Measurements from ENCODE around the gene C10orf71.

The C10orf71 gene

DNA sequence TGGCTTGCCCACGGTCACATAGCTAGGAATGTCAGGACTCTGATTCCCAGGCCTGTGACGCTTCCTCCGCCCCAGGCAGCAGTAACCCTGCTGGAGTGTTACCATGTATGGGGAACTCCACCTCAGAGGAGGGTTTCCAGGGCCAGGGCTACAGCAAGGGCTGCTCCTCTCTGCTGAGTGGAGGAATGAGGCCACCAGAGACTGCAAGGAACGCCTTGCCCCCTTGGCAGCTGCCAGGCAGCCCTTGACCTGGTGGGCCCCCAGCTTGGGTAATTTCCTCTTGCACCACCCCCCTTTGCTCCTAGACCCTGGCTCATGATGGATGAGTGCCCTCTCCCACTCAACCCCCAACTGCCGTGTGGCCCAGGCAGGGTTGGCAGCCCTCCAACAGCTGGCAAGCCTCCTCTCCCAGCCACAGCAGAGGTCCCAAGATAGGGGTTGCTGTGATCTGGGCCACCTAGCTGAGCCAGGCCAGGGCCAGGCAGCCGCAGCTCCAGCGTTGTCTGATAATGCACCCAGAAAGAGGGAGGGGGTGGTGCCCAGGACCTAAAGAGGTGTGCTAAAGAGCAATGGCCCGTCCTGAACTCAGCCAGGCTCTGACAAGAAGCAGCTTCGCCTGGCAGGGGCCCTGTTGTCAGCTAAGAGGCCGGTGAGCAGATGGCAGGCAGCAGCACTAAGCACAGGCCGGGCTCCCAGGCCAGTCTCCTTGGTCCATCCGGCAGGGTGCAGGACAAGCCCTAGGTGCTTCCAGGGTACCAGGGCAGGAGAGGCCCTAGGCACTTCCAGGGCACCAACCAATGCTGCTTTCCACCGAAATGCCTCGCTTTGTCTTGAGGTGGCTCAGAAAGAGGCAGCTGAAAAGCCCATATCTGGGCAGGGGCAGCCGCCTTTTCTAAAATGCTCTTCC is 61.6 kb downstream of the C10orf71 start:
- DNase-seq (ENCODE audit: low spot score): no peak

DNA sequence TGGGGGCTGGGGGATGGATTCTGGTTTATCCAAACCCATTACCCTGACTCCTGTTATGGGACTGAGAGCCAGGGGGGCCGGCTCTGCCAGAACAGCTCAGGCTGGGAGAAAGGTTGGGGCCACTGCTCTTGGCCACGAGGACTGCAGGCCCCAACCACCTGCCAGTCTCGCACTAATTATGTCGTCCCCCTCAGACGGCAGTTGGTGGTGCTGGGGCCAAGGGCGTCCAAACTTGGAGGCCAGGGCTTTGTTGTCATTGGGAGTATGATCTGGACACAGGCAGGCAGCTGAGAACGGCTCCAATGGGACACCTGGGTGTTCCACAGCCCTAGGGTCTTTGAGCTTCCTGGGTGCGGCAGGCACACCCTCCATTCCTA is 62.2 kb downstream of the C10orf71 start:
- DNase-seq (ENCODE audit: low spot score): no peak

DNA sequence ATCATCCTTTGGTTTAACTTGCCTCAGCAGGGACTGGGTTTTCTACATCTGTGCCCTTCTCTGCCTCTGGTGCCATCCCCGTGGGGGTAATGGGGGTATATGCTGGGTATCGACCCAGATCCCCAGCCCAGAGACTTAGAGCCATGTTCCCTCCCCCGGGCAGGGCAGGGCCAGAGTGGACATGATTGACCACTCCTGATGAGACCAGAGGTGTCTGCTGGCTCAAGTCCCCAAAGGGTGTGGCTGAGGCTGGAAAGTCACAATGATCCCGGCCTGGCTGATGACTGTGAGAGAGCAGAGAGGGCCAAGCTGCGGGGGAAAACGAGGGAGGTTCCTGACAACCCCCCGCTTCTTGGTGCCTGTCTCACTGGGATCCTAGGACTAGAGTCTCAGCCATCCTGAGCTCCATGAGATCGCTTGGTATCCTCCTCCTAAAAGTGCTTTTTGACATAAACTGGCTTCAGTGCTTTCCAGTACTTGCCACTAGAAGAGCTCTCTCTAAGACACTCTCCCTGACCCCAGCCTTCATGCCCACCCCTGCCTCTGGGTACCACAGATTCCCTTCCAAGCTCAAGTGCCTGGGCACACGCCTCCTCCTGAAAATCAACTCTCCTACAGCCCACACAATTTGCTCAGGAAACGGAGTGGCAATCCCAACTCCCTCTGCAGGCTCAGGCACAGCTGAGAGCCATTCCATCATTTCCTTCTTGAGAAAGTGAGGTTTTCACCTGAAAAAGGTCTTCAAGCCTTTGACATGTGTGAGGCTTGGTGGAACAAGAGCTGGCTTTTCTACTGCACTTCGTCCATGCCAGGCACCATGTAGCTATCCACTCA is 63.0 kb downstream of the C10orf71 start:
- DNase-seq (ENCODE audit: low spot score): no peak

DNA sequence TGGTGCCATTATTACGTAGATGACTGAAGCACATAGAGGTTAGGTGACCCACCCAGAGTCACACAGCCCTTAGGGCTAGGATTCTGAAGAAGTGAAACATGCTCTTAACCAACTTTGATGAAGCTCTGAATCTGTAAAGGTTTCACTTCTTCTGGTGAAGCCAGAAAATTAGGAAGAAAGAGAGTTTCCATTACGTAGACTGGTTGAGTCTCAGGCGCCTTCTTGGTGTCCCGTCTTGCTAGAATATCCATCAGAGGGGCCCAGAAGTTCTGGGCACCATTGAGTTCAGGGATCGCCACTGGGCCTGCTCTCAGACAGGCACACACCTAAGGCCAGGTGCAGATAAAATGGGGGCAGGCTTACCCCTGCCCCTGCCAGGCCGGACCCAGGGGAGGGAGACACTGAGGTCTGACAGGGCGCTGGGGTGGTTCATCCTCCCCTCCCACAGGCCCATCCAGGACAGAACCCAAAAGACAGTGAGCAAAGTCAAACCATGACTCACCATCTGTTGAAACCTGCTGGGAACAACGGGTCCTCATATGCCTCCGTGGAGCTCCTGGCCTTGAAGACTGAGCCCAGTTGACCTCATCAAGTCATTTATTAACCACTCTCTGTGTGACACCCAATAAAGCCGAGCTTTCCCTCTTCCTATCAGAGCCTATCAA is 63.8 kb downstream of the C10orf71 start:
- no peak for DNase-seq (ENCODE audit: low spot score)

DNA sequence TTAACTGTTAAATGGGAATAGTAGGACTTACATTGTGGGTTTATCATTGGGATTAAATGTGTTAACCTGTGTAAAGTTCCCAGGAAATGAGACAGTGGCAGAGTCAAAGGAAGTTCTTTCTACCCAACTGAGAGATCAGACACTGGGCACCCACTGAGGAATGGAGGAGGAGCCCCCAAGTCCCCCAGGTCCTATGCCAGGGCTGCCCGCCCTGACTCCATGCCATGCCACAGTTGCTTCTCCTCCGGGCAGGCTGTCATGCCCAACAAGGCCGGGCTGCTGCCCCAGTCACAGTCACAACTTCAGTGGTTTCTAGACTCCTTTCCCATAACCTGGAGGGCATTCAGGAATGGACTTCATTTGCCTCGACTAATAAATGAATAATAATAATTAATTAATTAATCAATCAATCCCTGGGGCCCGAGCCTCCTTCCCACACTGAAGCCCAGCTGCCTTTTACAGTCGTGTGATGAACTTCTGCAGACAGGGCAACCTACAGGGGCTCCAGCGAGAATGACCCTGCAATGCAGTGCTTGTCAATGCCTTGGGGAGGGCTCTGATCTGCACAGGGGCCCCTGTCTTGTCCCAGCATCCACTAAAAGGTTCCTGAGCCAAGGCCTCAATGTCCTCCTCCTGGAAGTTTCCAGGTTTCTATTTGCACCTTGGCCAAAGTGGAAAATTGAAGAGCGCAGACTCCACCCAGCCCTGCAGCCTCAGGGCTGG is 64.5 kb downstream of the C10orf71 start:
- no peak for DNase-seq (ENCODE audit: low spot score)

DNA sequence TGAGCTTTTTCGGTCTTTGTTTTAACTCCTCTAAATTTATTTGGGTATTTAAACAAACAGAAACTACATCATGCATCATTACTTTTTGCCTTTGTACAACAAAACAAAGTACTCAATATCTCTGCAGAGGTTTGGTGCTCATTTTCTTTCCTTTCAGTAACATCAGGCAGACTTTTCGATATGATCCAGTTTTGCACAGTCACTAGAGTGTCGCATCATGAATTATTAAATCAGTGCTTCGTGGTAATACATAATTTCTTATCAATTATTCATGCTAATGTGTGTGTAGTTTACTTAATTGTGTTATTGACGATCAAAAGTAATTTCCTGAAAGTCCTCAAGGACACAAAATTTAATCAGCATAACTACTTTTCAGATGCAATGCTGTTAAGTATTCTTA is 65.1 kb downstream of the C10orf71 start:
- no peak for DNase-seq (ENCODE audit: low spot score)

DNA sequence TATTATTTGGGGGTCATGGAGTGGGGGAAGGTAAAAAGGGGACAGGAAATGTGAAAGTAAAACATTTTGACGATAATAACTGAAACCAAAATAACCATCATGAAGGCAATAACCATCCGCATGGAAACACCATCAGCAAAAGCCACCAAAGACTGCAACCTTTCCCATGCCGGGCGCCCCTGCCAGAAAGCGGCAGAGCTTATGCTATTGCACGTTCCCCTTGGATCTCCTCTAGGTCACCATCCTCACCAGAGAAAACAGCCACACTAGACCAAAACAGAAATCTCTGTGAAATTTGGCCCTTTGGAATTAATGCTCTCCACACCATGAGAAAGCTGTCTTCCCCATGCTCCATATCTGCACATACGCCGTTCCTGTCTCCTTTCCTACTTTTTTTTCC is 65.8 kb downstream of the C10orf71 start:
- DNase-seq (ENCODE audit: low spot score): no peak

DNA sequence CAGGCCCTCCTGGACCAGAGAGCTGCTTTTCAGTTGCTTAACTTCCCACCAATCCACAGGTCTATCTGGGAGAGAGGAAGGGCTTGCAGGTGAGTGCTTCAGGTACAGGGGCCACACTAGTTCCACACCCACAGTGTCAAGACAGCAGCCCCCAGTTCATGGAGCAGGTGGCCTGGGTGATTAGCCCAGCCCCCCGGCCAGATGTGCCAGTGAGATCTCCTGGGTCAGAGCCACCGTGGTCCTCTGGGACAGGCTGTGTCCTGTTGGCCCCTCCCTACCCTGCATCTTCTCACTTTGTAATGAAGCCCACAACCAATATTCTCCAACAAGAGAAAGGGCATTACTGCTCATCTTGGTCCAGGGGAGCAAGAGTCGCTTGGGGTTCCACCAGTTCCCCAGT is 66.3 kb downstream of the C10orf71 start:
- no peak for DNase-seq (ENCODE audit: low spot score)

DNA sequence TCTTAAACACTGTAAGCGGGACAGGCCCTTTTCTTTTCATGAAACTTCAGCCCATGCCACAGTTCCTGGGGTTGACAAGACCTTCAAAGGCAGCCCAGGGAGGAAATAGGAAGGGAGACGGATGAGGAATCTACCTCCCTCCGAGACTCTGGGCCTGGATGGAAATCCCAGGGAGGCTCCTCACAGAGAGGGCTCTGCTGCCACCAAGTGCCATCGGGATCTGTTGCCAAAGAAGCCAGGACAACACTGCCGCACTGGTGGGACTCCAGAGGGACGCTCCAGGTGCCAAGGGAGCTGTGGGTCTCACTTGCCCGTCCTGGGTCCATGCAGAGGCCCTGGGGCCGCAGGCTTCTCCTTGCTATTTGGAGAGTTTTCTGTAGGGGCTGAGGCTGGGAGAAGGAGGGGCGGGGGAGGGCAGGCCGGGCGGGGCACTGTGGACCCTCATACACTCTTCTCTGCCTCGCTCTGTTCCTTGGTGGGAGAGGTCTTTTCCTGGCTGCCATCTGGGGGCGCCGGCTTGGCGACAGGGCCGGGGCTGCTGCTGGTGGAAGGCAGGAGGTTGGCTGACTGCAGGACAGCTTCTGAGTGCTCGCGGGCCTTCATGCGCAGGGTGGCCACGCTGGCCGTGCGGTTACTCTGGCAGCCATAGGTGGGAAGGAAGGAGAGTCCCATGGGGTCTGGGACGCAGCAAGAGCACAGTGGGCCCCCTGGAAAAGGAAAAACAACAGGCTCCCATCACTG is 66.9 kb downstream of the C10orf71 start:
- no peak for DNase-seq (ENCODE audit: low spot score)

DNA sequence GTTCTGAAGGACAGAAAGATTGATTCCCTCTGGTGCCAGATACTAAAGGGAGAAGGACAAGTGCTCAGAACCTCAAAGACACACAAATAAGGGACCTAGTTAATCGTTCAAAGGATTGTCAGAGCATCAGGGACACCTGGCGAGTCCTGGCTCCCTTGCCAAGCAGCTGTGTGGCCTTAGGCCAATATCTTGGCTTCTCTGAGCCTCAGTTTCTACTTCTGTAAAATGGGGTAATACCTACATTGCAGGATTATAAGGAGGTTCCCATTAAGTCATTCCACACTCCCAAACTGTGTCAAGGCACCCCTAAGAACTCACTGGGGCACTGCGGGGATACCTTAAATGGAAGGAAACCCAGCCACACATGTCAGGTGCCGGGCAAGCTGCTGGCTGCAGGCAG is 67.5 kb downstream of the C10orf71 start:
- no peak for DNase-seq (ENCODE audit: low spot score)

DNA sequence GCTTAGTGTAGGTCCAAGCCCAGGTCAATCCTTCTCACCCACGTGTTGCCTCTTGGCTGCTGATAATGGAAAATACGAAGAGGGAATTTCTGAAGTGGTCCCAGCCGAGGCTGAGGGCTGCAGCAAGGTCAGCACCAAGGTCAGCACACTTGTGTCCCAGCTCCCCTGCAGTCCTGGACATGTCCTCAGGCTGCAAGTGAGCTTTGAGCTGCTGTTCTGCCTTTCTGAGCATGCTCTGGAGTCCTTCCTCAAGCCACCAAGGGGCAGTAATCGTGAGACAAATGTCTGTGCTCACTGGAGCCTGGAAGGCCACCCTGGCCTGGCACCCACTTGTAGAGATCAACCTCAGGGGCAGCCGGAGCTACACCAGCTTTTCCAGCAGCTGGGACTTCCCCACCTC is 68.6 kb downstream of the C10orf71 start:
- no peak for DNase-seq (ENCODE audit: low spot score)

DNA sequence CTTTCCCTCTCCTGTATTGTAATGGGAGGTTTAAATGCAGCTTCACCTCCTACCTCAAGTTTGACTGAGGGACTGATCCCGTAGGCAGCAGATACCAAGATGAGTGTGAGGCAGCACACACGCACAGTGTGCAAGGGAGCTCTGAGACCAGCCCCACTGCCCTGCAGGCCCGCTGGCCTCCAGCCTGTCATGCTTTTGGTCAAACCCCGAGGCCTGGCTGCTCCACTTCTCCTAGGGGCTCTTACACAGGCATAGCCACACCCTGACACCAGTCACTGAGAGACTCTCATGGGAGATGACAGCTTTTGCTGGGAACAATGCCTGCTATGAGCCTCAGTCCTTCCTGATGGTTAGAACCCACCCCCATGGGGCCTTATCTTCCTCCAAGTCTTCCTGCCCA is 69.3 kb downstream of the C10orf71 start:
- DNase-seq (ENCODE audit: low spot score): no peak

DNA sequence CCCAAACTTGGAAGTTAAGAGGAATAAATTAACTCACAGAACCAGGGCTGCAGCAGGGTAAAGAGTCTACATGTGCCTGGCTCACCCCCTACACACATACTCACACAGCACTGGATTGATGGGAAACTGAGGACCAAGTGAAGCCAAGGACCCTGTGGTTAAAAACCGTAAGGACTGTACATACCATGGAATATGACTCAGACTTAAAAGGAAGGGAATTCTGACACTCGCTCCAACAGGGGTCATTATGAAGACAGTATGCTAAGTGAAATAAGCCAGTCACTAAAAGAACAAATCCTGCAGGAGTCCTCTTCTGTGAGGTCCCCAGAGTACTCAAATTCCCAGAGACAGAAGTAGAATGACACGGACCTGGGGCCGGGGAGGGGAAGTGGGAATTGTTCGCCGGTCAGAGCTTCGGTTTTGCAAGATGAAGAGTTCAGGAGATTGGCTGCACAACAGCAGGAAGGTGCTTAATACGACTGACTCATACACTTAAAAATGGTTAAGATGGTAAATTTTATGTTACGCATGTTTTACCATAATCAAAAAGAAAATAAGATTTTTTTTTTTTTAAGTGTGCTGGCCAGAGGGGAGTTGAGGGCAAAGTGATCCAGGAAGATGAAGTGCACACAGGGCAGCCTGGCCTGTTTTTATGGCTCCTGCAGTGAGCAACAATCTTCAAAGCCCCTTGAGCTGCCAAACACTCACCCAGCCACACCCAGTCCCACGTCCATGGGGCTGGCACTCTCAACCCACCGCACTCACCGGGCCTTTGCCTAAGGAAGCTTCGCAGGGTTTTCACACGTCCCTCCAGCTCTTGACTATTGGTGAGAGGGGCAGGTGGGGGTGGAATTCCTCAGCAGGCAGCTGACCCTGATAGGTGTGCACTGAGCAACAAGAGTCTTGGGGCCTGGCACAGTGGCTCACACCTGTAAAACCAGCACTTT is 70.5 kb downstream of the C10orf71 start:
- no peak for DNase-seq (ENCODE audit: low spot score)

DNA sequence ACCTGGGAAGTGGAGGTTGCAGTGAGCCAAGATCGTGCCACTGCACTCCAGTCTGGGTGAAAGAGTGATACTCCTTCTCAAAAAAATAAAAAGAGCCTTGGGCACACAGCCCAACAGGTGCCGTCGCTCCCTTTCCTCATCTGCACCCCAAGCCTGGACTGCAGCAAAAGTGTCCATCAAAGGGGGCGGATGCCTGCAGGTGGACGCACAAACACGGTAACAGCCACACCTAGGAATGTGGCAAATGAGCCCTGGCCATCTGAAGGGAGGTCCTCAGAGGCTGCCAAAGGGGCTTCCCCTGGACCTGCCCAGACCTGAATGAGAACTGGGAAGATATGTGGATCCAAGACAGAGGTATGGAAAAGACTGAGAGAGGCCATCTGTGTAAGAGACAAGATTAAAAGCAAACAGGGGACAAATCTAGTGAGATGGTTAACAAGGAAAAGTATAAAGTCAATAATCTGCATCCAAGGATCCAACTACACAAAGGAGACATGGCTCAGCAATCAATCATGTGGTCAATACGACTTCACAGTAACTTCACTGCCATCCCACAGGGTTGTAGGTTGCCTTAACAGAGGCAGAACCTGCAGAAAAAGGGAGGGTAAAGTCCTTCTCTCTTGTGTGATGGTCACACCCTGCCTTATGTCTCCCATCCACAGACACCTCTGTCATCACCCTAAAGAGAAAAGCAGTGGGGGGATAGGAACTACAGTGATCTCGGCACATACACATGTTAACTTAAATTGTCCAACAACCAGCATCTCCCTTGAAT is 71.5 kb downstream of the C10orf71 start:
- no peak for DNase-seq (ENCODE audit: low spot score)

DNA sequence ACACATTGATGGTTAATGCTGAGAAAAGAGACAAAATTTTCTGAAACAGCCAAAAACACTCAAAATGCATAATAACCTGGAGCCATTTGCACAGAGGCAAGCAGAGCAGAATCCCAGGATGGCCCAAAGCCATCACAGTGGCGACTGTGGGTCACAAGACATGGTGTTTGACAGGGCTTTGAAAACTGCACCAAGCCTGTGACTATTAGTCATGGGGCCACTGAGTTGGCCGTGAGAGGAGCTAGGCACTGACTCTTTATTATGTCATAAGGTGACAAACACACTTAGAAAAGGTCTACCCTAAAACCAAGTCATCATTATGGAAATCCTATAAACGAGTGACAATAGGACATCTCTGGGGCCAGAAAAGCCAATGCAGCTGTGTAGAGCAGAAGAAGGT is 73.0 kb downstream of the C10orf71 start:
- no peak for DNase-seq (ENCODE audit: low spot score)

DNA sequence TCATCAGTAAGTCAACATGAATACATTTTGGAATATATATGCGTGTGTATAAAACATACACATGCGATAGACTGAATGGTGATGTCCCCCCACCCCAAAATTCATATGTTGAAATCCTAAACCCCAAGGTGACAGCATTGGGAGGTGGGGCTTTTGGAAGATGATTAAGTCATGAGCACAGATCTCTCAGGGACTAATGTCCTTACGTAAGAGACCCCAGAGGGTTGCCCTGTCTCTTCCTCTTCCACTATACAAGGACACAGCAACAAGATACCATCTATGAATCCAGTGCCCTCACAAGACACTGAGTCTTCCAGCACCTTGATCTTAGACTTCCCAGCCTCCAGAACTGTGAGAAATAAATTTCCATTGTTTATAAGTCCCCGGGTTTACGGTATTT is 74.4 kb downstream of the C10orf71 start:
- no peak for DNase-seq (ENCODE audit: low spot score)

DNA sequence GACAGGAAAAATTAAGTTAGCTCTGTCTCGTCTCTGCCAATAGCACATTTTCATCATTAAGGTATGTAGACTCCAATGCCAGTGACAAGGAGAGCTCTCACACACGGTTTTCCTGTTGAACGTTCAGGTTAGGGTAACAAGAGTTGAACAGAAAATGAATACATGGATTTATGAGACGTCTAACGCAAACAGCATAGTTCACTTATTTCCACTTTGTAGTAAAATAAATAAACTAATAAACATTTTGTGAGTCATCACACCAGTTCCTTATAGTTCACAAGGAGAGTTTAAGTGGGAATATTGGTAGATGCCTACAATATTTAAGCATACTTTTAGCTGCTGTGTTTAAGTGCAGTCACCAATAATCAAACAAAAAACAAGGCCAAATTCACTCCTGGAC is 75.8 kb downstream of the C10orf71 start:
- DNase-seq (ENCODE audit: low spot score): no peak

DNA sequence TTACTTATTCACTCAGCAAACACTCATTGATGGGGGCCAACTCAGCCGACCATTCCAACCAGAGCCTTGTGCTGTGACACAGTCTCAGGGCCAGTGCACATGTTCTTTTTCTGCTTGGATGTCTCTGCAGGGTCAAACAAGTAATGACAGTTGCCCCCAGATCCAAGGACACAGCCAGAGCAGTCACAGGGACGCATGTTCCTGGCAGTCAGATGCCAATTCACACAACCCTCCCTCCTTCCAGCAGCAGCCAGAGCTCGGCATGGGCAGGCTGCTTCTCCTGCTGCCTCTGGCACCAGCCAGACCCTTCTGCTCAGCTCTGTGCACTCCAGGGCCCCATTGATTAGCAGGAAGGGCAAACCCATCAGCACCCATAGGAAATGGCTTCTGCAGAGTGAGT is 76.6 kb downstream of the C10orf71 start:
- DNase-seq (ENCODE audit: low spot score): no peak
